ENCODE measurements around the gene PHOSPHO2.
"Not testable (repeated sequence)": the region's sequence is repeated elsewhere in the genome, so short reads cannot be mapped to it uniquely, and the experiment has no call there.

- not testable (repeated sequence) for TF ChIP-seq CTCF (IDR thresholded peaks at IDR 0.05; ENCODE audit: low read depth, low read length); EZH2phosphoT487 (IDR thresholded peaks at IDR 0.05; ENCODE audit: low read depth)
Observed at GRCh38 chr2:169699173-169699572, 4.9 kb downstream of the PHOSPHO2 start.

Data from OCI-LY3 (cell line).